ENCODE data around the gene SCN8A.

SCN8A gene

DNA sequence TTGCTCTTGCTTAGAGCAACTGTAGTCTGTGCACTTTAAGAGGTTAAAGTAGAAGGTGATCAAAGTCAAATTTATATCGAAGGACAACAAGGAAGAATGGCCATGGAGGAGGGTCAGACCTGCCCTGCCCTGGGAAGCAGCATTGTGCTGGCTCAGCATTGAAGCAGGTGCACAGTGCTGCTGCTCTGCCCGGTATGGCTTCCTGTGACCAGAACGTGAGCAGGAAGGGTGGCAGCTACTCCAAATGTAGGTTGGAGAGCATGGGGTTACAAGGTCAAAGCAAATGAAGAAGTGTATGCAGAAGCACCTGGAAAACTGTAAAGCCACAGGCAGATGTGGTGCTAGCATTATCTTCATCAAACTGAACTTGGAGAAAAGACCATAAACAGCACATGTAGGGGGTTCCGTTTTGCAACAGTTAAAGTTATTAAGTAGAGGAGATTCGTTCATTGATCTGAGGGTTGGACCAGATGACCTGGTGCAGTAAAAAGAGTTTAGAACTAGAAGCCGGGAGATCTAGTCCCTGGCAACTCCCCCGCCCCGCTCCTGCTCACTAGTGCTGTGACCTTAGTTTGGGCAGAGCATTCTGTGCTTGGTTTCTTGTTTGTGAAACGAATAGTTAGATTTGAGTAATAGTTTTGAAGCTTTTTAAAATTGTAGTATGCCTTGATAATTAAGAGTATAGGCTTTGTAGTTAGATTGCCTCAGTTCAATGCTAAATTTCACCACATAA lies 84.2 kb downstream of the SCN8A start:
- FAIRE-seq, result no peak

- FAIRE-seq, result no peak
Observed at GRCh38 chr12:51676875-51677274, 85.8 kb downstream of the SCN8A start.

DNA sequence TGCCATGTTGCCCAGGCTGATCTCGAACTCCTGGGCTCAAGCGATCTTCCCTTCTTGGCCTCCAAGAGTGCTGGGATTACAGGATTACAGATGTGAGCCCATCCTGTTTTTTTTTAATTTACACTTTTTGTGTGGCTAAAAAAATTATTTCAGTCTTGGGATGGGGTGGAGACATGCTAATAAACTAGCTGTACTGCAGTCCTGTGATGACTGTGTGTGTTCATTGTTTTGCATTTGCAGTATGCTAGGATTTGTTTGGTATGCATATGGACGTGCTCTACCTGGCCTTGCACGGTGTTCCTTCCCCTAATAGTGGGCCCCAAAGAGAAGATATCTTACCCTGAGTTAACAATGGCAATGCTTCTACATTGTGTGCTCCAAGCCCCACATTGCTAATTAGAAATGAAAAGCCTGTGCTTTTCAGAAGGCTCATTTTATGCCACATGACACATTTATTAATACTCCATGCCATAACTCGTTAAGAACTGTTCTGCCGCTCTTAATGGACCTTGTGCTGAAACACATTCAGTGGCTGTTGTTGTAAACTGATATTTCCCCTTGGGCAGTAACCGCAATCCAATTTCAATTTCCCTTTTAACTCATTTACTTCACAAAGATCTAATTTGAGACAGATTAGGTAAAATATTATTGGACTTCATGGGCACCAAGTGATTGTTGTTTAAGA lies 86.4 kb downstream of the SCN8A start:
- no peak for FAIRE-seq

GRCh38 chr12:51678086-51678724 lies 87.2 kb downstream of the SCN8A start:
- FAIRE-seq, result peak; percentile 70

- no peak for FAIRE-seq
Observed at GRCh38 chr12:51682981-51683380, 91.9 kb downstream of the SCN8A start.

DNA sequence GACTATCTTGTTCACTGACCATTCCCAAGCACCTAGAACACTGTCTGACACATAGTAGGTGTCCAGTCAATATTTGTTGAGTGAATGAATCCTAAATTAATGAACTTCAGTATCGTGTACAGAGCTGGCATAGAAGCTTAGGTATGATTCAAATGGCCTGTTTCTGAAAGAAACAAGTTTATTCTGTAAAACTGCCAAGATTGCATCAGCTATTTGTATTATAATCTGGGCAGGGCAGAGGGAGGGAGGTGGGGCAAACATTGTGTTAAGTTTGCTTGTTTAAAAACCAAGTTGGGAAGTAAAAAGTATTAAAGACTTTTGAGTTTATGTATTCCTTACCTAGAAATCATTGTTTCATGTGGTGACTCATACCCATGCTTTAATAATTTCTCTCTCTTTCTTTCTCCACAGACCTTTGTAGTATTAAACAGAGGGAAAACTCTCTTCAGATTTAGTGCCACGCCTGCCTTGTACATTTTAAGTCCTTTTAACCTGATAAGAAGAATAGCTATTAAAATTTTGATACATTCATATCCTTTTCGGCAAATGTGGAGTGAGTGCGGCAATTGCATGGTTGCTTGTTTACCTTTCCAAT lies 92.8 kb downstream of the SCN8A start:
- FAIRE-seq, result no peak

- no peak for FAIRE-seq
Observed at GRCh38 chr12:51686727-51687126, 95.7 kb downstream of the SCN8A start.

DNA sequence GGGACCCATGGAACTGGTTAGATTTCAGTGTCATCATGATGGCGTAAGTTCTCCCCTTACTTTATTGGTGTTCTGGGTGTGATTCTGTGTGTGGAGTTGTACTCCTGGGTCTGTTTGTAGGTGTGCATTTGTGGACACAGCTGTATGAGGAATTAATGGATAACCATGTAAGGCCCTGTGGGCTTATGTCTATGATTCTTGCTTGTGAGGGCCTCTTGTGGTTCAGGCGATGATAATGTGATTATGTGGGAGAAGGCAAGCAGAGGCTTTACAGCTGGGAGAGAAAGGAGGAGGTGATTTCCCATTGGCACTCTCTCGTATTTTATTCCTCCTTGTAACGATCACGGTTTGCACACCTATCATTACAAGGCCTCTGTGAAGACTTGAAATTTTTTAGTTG lies 96.1 kb downstream of the SCN8A start:
- no peak for FAIRE-seq

GRCh38 chr12:51687614-51688013 lies 96.6 kb downstream of the SCN8A start:
- FAIRE-seq, result no peak

GRCh38 chr12:51689983-51690382 lies 99.0 kb downstream of the SCN8A start:
- FAIRE-seq, result no peak

- no peak for FAIRE-seq
Observed at GRCh38 chr12:51692016-51692415, 101.0 kb downstream of the SCN8A start.

GRCh38 chr12:51693569-51693968 lies 102.5 kb downstream of the SCN8A start:
- no peak for FAIRE-seq

DNA sequence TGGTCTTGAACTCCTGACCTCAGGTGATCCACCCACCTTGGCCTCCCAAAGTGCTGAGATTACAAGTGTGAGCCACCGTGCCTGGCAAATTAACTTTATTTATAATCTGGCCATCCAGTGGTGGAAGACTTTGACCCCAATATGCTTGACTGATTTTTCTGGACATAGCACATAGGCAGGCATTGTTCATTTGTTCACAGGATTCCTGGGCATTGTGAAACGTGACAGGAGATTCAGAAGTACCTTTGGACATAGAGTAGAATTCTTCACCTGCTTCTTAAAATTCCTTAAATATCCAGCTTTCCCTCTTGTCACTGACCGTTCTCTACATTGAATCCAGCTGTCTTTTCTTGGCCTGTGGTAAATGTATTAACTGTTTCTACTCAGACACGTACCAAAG lies 103.1 kb downstream of the SCN8A start:
- no peak for FAIRE-seq

GRCh38 chr12:51695241-51696010 lies 104.4 kb downstream of the SCN8A start:
- FAIRE-seq, result no peak

DNA sequence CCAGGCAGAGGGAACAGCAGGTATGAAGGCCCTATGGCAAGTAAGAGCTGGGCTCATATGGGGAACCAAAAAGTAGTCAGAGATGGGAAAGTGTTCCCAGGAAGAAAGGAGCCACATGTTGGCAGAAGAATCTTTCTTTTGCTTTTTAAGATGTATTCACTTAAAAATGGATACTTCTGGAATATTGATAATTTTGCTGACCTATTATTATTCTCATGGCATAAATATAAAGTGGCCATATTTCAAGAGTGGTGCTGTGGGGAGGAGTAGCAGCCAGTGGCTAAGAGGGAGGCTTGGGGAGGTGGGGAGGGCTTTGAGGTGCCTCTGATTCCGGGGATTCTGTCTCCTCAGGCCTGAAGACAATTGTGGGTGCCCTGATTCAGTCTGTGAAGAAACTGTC lies 108.2 kb downstream of the SCN8A start:
- no peak for FAIRE-seq

DNA sequence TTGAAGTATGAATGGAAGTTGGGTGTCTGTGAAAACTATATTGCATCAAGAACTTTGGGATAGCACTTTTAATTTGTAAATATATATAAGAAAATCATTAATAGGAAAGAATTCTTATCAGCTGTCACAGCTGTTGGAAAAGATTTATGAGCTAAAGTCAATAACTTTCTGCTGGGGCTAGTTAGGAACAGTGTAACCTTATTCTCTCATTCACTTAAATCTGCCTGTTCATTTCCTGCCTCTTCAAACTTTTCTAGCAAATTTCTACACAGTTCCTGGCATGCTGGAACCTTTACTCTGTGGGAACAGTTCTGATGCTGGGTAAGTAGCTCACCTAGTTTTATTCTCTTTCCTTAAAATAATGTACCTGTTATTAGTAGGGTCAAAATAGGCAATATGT lies 109.9 kb downstream of the SCN8A start:
- FAIRE-seq, result no peak

DNA sequence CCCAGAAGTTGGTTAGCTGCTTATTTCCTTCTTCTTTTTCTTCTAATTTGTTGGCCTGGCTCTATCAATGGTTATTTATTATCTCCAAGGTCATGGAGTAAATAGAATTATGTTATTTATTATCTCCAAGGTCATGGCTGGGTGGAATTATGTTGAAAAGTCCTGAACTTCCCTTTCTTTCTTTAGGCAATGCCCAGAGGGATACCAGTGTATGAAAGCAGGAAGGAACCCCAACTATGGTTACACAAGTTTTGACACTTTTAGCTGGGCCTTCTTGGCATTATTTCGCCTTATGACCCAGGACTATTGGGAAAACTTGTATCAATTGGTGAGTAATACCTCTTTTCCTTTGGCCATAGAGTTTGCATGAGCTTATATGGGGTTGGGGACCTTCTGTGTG lies 111.6 kb downstream of the SCN8A start:
- FAIRE-seq, result no peak

DNA sequence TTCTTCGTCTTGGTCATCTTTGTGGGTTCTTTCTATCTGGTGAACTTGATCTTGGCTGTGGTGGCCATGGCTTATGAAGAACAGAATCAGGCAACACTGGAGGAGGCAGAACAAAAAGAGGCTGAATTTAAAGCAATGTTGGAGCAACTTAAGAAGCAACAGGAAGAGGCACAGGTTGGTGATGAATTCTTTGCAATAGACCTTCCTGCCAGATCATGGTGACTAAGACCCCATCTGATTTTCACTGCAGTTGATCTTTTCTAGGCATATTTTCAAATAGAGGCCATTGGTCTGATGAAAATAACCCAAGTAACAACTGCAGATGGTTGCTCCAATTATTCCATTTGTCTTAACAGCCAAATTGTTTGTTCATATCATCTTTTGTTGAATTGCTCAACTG lies 114.4 kb downstream of the SCN8A start:
- FAIRE-seq, result no peak

DNA sequence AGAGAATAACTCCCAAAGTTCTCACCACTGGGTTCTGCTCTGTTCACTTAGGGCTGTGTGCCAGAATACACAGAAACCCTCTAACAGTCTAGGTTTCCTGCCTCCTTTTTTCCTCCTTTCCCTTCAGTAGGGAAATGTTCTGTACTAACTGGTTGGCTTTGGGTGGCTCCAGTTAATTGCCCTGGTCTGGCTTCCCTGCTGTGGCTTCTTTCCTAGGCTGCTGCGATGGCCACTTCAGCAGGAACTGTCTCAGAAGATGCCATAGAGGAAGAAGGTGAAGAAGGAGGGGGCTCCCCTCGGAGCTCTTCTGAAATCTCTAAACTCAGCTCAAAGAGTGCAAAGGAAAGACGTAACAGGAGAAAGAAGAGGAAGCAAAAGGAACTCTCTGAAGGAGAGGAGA lies 115.2 kb downstream of the SCN8A start:
- FAIRE-seq, result no peak

DNA sequence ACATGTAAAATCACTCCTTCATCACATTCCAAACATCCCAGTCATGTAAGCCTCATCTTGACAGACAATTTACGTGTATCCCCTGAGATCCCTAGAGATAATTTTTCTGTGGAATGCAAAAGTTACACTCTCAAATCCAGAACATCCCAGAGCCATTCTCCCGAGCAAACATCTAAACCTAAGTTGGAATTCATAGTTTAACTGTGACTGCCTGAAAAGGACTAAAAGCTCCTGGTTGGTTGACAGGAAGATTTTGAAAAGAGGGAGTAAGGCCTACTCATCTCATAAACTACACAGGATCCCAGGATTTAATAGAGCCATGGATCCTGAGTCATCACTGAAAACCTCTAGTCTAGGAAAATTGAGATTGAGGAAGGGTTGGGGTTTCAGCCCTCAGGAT lies 123.6 kb downstream of the SCN8A start:
- FAIRE-seq, result no peak

DNA sequence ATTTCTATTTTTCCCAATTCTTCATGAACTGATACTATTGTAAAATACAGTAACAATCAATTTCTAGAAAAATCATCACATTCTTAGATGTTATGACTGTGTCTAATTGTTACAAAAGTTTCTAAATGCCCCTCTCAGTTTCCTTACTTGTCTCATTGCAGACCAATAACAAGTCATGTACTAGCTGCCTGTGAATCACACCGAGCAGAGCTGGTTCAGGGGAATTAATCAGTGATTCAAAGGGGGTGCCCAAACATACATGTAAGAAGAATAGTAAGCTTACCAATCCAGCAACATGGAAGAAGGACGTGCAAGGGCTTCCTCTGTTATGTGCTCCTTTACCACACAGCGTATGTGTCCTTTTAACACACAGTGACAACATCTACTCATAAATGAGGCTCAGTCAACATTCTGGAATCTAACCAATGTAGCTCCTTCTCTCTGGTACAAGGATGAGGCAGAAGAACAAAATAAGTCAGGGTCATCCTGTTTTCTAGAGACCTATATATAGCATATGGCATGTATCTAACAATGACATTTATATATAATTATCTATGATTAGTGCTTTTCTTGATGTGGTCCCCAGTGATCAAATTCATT lies 126.4 kb downstream of the SCN8A start:
- FAIRE-seq, result no peak

GRCh38 chr12:51721282-51721940 lies 130.4 kb downstream of the SCN8A start:
- no peak for FAIRE-seq
